ENCODE results near the gene ATP1A2. TPM values are rescaled to one million over a fixed set of nuclear protein-coding genes. Genes with fewer than 3 reads are reported as not detected.

ATP1A2 gene
- 11.0 TPM for total RNA-seq

- H3K27me3 ChIP-seq, result no peaks in the 10 kb centered on the region
- intact Hi-C loops (cut with DNase I), result no loop called here
- DNase-seq (ENCODE audit: extremely low spot score in 2 of 2), result no peak
- no peaks in the 10 kb centered on the region for H3K36me3 ChIP-seq
- H3K9me3 ChIP-seq, result no peaks in the 10 kb centered on the region
- peak within 1 kb of the TSS; percentile 28 to 37 for H3K4me3 ChIP-seq
- TF ChIP-seq CTCF (IDR thresholded peaks at IDR 0.05) (no peak), POLR2AphosphoS5 (IDR thresholded peaks at IDR 0.05; ENCODE audit: insufficient read depth in 1 of 2, low read depth in 1 of 2) (no peak), POLR2A (IDR thresholded peaks at IDR 0.05) (no peak)
- no peak within 1 kb of the TSS for H3K27ac ChIP-seq
- peaks cover 15% of the 10 kb centered on the region for H3K4me1 ChIP-seq
Measured at GRCh38 chr1:160115545-160116282, at the start of gene ATP1A2. Gene ATP1A2 (plus strand): TSS chr1:160115759. CDS start chr1:160115862, 103 bp downstream.

- DNase-seq (ENCODE audit: extremely low spot score in 2 of 2), result no peak
- Histone ChIP-seq H3K9me3 (no peaks in the 10 kb centered on the region), H3K4me3 (no peak overlapping the region), H3K27ac (no peak overlapping the region), H3K4me1 (peaks cover 18% of the 10 kb centered on the region), H3K27me3 (no peaks in the 10 kb centered on the region), H3K36me3 (no peaks in the 10 kb centered on the region)
- TF ChIP-seq CTCF (IDR thresholded peaks at IDR 0.05) (no peak), POLR2AphosphoS5 (IDR thresholded peaks at IDR 0.05; ENCODE audit: insufficient read depth in 1 of 2, low read depth in 1 of 2) (no peak), POLR2A (IDR thresholded peaks at IDR 0.05) (no peak)
- intact Hi-C loops (cut with DNase I), result no loop called here
Measured at GRCh38 chr1:160066829-160067745, 48.5 kb upstream of the ATP1A2 start.

- H3K27ac ChIP-seq, result no peak overlapping the region
- TF ChIP-seq CTCF (IDR thresholded peaks at IDR 0.05) (no peak), POLR2AphosphoS5 (IDR thresholded peaks at IDR 0.05; ENCODE audit: insufficient read depth in 1 of 2, low read depth in 1 of 2) (no peak), POLR2A (IDR thresholded peaks at IDR 0.05) (no peak)
- H3K9me3 ChIP-seq, result no peaks in the 10 kb centered on the region
- no peak for DNase-seq (ENCODE audit: extremely low spot score in 2 of 2)
- no peak overlapping the region for H3K4me3 ChIP-seq
- no peaks in the 10 kb centered on the region for H3K36me3 ChIP-seq
- H3K27me3 ChIP-seq, result no peaks in the 10 kb centered on the region
- H3K4me1 ChIP-seq, result peaks cover 18% of the 10 kb centered on the region
- intact Hi-C loops (cut with DNase I), result no loop called here
Measured at GRCh38 chr1:160068225-160068624, 47.3 kb upstream of the ATP1A2 start.

GRCh38 chr1:160069460-160070231 is 45.9 kb upstream of the ATP1A2 start, which contains the start of gene KCNJ10:
Gene KCNJ10 (minus strand): TSS chr1:160070160. CDS start chr1:160042532, 27,628 bp downstream.
- no peak for DNase-seq (ENCODE audit: extremely low spot score in 2 of 2)
- Histone ChIP-seq H3K27ac (no peak within 1 kb of the TSS), H3K9me3 (no peaks in the 10 kb centered on the region), H3K27me3 (no peaks in the 10 kb centered on the region), H3K4me1 (peaks cover 18% of the 10 kb centered on the region), H3K4me3 (peak within 1 kb of the TSS; percentile 47 to 55), H3K36me3 (no peaks in the 10 kb centered on the region)
- intact Hi-C loops (cut with DNase I), result loop anchor here (5.0 kb wide), 1 partner anchor 1472 kb away; no protein-coding TSS in a partner anchor
- TF ChIP-seq CTCF (IDR thresholded peaks at IDR 0.05), result no peak
- no peak for TF ChIP-seq POLR2AphosphoS5 (IDR thresholded peaks at IDR 0.05; ENCODE audit: insufficient read depth in 1 of 2, low read depth in 1 of 2)
- no peak for TF ChIP-seq POLR2A (IDR thresholded peaks at IDR 0.05)

Data from vagina (tissue), 2 donors.